HG02623 (cell line): Measurements from ENCODE around the gene TRDN.
"Not testable (repeated sequence)": the region's sequence is repeated elsewhere in the genome, so short reads cannot be mapped to it uniquely, and the experiment has no call there.

ENCODE experiments used
- ATAC-seq: cut with Tn5 transposase; IDR thresholded peaks from one replicate; pipeline ENCODE4 v1.9.1; 2021; ENCODE audit warnings: moderate library complexity; ENCODE audit not compliant: unreplicated experiment

Gene TRDN

GRCh38 chr6:123565529-123565928, 71.2 kb downstream of the TRDN start:
- ATAC-seq = no peak

- ATAC-seq = no peak
These were observed 72.4 kb downstream of the TRDN start for GRCh38 chr6:123564361-123564760.

GRCh38 chr6:123562677-123563076, 74.1 kb downstream of the TRDN start:
- no peak for ATAC-seq

GRCh38 chr6:123562264-123562663, 74.5 kb downstream of the TRDN start:
- ATAC-seq = no peak

GRCh38 chr6:123559816-123560215, 76.9 kb downstream of the TRDN start:
- ATAC-seq = not testable (repeated sequence)

- not testable (repeated sequence) for ATAC-seq
These were observed 79.3 kb downstream of the TRDN start for GRCh38 chr6:123557474-123557873.

- ATAC-seq = no peak
These were observed 84.6 kb downstream of the TRDN start for GRCh38 chr6:123551939-123552707.

- no peak for ATAC-seq
These were observed 86.6 kb downstream of the TRDN start for GRCh38 chr6:123550052-123550617.

- ATAC-seq = no peak
These were observed 87.3 kb downstream of the TRDN start for GRCh38 chr6:123549476-123549875.

GRCh38 chr6:123547216-123547978, 89.4 kb downstream of the TRDN start:
- no peak for ATAC-seq

- ATAC-seq = no peak
These were observed 90.2 kb downstream of the TRDN start for GRCh38 chr6:123546537-123546936.

- no peak for ATAC-seq
These were observed 95.3 kb downstream of the TRDN start for GRCh38 chr6:123541462-123541861.

GRCh38 chr6:123533862-123534648, 102.7 kb downstream of the TRDN start:
- no peak for ATAC-seq

- ATAC-seq = no peak
These were observed 106.9 kb downstream of the TRDN start for GRCh38 chr6:123529843-123530242.

- no peak for ATAC-seq
These were observed 107.7 kb downstream of the TRDN start for GRCh38 chr6:123529058-123529457.

- no peak for ATAC-seq
These were observed 109.3 kb downstream of the TRDN start for GRCh38 chr6:123527406-123527805.

- ATAC-seq = no peak
These were observed 110.6 kb downstream of the TRDN start for GRCh38 chr6:123526128-123526527.

- no peak for ATAC-seq
These were observed 112.0 kb downstream of the TRDN start for GRCh38 chr6:123524781-123525180.

- ATAC-seq = no peak
These were observed 116.5 kb downstream of the TRDN start for GRCh38 chr6:123520217-123520616.

GRCh38 chr6:123519189-123519505, 117.6 kb downstream of the TRDN start:
- no peak for ATAC-seq

GRCh38 chr6:123518441-123519188, 118.1 kb downstream of the TRDN start:
- ATAC-seq = no peak
